ENCODE data around the gene KRTAP10-6.
"Not testable (repeated sequence)": the region's sequence is repeated elsewhere in the genome, so short reads cannot be mapped to it uniquely, and the experiment has no call there.

DNA sequence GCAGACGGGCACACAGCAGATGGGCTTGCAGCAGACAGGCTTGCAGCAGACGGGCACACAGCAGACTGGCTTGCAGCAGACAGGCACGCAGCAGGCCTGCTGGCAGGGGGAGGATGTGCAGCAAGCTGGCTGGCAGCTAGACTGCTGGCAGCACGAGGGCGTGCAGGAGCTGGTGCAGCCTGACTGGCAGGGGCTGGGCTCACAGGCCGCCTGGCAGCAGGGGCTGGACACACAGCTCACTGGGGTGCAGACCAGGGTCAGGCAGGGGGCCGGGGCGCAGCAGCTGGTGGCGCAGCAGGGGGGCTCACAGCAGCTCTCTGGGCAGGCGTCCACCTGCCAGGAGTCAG is 34.0 kb downstream of the KRTAP10-6 start:
- not testable (repeated sequence) for TF ChIP-seq CTCF, POLR2A (IDR thresholded peaks at IDR 0.05)
